Spleen (tissue), 11 donors: ENCODE results near the gene FNBP1L. TPM values are rescaled to one million over a fixed set of nuclear protein-coding genes. Genes with fewer than 3 reads are reported as not detected.

Source experiments
- DNase-seq: peaks from one replicate; pipeline ENCODE4 v3.0.0-alpha.2; 2020
- H3K27ac ChIP-seq, 8 donors: fragments of 200-600 bp; sonication (generic) in 7 of 8; 1 replicate in 4 of 8; 2 replicates in 4 of 8; pipeline versions ENCODE4 v1.5.0 to v1.8.0; 2016 to 2021; ENCODE audit warnings: inconsistent platforms in 4 of 8, mild to moderate bottlenecking in 4 of 8, moderate library complexity in 1 of 8
- H3K27me3 ChIP-seq, 7 donors: fragments of 200-600 bp; sonication (generic) in 6 of 7; replicated peaks in 1 of 7; 1 replicate in 4 of 7; 2 replicates in 3 of 7; pipeline versions ENCODE4 v1.5.0 to v1.8.0; 2016 to 2021; ENCODE audit warnings: inconsistent platforms in 3 of 7, mild to moderate bottlenecking in 1 of 7
- H3K36me3 ChIP-seq, 6 donors: fragments of 200-600 bp; sonication (generic) in 5 of 6; 1 replicate in 4 of 6; 2 replicates in 2 of 6; pipeline versions ENCODE4 v1.5.0 to v1.8.0; 2016 to 2021; ENCODE audit warnings: inconsistent platforms in 2 of 6
- H3K4me1 ChIP-seq, 6 donors: fragments of 200-600 bp; sonication (generic) in 5 of 6; 1 replicate in 3 of 6; 2 replicates in 3 of 6; pipeline versions ENCODE4 v1.5.0 to v1.8.0; 2016 to 2021; ENCODE audit warnings: inconsistent platforms in 3 of 6
- H3K4me3 ChIP-seq, 8 donors: fragments of 200-600 bp; sonication (generic) in 7 of 8; 1 replicate in 4 of 8; 2 replicates in 4 of 8; pipeline versions ENCODE4 v1.5.0 to v1.8.0; 2016 to 2021; ENCODE audit warnings: inconsistent platforms in 4 of 8, mild to moderate bottlenecking in 4 of 8, moderate library complexity in 2 of 8
- H3K9me3 ChIP-seq, 8 donors: fragments of 200-600 bp; sonication (generic) in 7 of 8; 1 replicate in 4 of 8; 2 replicates in 4 of 8; pipeline versions ENCODE4 v1.5.0 to v1.8.0; 2016 to 2021; ENCODE audit warnings: inconsistent platforms in 4 of 8
- POLR2A ChIP-seq, 3 donors: fragments of 450-650 bp; IDR thresholded peaks; one replicate each; pipeline ENCODE4 v1.5.1; 2017; ENCODE audit warnings: antibody characterized with exemption in 3 of 3, mild to moderate bottlenecking in 1 of 3
- POLR2AphosphoS5 ChIP-seq, 3 donors: sonication (generic); formaldehyde crosslinking; IDR thresholded peaks; one replicate each; pipeline ENCODE4 v1.5.1; 2017; ENCODE audit warnings: antibody characterized with exemption in 3 of 3
- WGBS, 5 donors: extraction: QIAGEN DNeasy Blood & Tissue Kit in 3 of 5; methylation state at CpG; one replicate each; pipeline versions ENCODE4 v1.1.5 to v1.1.7; 2013 to 2018; 5-methylcytosine and 5-hydroxymethylcytosine counted together
- intact Hi-C: fragments of 100-400 bp; cut with DNase I; formaldehyde crosslinking; loops from one replicate; pipeline ENCODE4 v1.15.0; 2023; ENCODE audit warnings: low total_unique reads
- polyA plus RNA-seq, 3 donors: library from polyadenylated mRNA; stranded (reverse); fragments of 200-250 nt; gene quantifications; one replicate each; pipeline ENCODE4 v1.2.1, GENCODE V29; 2013
- total RNA-seq, 7 donors: library from RNA; depleted of rRNA in 3 of 7; stranded (reverse); fragments of >200 nt in 3 of 7; fragmentation: NEBNext Ultra II Directional in 4 of 7; extraction: Animal tissue kit (Norgen Biotek cat#: 25700) in 4 of 7; gene quantifications; one replicate each; pipeline versions ENCODE4 v1.1.0 to v1.2.1, GENCODE V29; 2016 to 2021
- TF ChIP-seq, protein P1 (sequence below), 11 experiments: fragments of 200-600 bp in 7 of 11; fragments of 450-650 bp in 4 of 11; sonication (generic) in 4 of 11; IDR thresholded peaks in 8 of 11; conservative IDR thresholded peaks in 3 of 11; 1 replicate in 7 of 11; 2 replicates in 4 of 11; pipeline versions ENCODE4 v1.4.0 to v1.8.0; 2016 to 2021; ENCODE audit warnings: antibody characterized with exemption in 11 of 11, inconsistent platforms in 4 of 11, mild to moderate bottlenecking in 1 of 11
- donor health status: healthy with polysubstance abuse.
- donor health status: DM: no; HTN: no; CAD: no; lungs with moderate emphysema.
- donor health status: DM: no; HTN: no; CAD: no.
- donor health status: Bipolar disorder and iron deficiency.
- donor health status: healthy.
- donor health status: DM: no; HTN: no; CAD: no.
- donor health status: DM: yes; HTN: yes; CAD: no.

Gene FNBP1L
- total and polyA plus RNA-seq, 10 donors, result 1.5 to 10.0 (median 5.5) TPM

DNA sequence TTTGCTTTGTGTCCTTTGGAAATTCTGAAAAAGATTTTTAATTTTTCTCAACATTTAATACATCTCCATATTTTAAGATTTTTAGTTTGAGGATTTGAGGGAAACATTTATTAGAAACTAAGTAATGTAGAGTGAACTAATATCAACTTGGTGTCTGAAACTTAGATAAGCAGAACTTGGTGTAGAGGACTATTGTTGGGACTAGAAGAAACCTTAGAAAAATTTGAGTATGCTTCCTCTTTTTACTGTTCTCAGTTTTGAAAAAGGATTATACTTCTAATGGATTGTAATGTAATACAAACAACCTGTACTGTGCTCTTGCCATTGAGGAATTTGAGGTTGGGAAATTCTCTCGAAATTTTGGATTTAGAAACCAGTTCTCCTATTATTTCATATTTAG, 2.4 kb downstream of the FNBP1L start:
- intact Hi-C loops, result no loop called here
- WGBS, 5 donors, result 29 to 73% (median 44%) methylated on average over 1 of the region's 1 CpG
- no peaks in the 10 kb centered on the region for H3K9me3 ChIP-seq
- TF ChIP-seq POLR2AphosphoS5 (IDR thresholded peaks at IDR 0.05), result no peak
- TF ChIP-seq, protein P1, sequence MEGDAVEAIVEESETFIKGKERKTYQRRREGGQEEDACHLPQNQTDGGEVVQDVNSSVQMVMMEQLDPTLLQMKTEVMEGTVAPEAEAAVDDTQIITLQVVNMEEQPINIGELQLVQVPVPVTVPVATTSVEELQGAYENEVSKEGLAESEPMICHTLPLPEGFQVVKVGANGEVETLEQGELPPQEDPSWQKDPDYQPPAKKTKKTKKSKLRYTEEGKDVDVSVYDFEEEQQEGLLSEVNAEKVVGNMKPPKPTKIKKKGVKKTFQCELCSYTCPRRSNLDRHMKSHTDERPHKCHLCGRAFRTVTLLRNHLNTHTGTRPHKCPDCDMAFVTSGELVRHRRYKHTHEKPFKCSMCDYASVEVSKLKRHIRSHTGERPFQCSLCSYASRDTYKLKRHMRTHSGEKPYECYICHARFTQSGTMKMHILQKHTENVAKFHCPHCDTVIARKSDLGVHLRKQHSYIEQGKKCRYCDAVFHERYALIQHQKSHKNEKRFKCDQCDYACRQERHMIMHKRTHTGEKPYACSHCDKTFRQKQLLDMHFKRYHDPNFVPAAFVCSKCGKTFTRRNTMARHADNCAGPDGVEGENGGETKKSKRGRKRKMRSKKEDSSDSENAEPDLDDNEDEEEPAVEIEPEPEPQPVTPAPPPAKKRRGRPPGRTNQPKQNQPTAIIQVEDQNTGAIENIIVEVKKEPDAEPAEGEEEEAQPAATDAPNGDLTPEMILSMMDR (IDR thresholded peaks at IDR 0.05 in 8 of 11, conservative IDR thresholded peaks at IDR 0.05 in 3 of 11), result no peak
- TF ChIP-seq POLR2A (IDR thresholded peaks at IDR 0.05), result no peak
- no peak overlapping the region for H3K27ac ChIP-seq
- H3K4me1 ChIP-seq, result peaks cover 0 to 41% (median 30%) of the 10 kb centered on the region in 6 donors
- H3K4me3 ChIP-seq, result no peak overlapping the region
- H3K36me3 ChIP-seq, result no peaks in the 10 kb centered on the region
- peaks cover 0 to 78% (median 48%) of the 10 kb centered on the region in 7 donors for H3K27me3 ChIP-seq
- DNase-seq, result no peak

DNA sequence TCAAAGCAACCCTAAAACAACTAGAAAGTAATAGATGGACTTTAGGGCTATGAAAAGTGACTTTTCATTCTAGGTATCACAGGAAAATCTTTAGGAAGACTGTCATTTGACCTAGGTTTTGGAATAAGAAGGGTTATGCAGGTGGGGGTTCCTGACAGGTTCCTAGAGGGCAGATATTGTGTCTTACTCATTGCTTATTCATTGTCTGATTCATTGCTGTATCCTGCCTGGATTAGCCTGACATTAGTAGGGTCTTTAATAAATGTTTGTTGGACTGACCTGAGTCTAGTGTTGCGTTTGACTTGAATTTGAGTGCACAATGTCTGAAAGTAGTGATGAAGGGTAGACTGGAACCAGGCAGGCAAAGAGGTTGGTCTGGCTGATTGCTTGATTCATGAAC, 6.0 kb downstream of the FNBP1L start:
- Histone ChIP-seq H3K4me1 (peaks cover 0 to 19% (median 8%) of the 10 kb centered on the region in 6 donors), H3K9me3 (no peaks in the 10 kb centered on the region), H3K4me3 (no peak overlapping the region), H3K27ac (no peak overlapping the region), H3K36me3 (no peaks in the 10 kb centered on the region), H3K27me3 (peaks cover 0 to 43% (median 27%) of the 10 kb centered on the region in 7 donors)
- 86 to 100% (median 93%) methylated on average over 1 of the region's 1 CpG for WGBS, 5 donors
- intact Hi-C loops, result no loop called here
- TF ChIP-seq POLR2AphosphoS5 (IDR thresholded peaks at IDR 0.05), result no peak
- TF ChIP-seq POLR2A (IDR thresholded peaks at IDR 0.05), result no peak
- TF ChIP-seq, protein P1 (IDR thresholded peaks at IDR 0.05 in 8 of 11, conservative IDR thresholded peaks at IDR 0.05 in 3 of 11), result no peak
- DNase-seq, result no peak

DNA sequence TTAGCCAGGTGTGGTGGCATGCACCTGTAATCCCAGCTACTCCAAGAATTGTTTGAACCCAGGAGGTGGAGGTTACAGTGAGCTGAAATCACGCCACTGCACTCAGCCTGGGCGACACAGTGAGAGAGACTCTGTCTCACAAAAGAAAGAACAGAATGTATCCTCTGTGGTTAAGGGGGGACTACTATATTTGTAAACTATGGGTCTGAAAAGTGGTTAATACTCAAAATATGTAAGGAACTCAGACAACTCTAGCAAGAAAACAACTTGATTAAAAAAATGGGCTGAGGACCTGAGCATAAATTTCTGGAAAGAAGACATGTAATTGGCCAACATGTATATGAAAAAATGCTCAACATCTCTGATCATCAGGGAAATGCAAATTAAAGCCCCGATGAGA, 11.2 kb downstream of the FNBP1L start:
- 83 to 93% (median 89%) methylated on average over 3 of the region's 3 CpGs for WGBS, 5 donors

DNA sequence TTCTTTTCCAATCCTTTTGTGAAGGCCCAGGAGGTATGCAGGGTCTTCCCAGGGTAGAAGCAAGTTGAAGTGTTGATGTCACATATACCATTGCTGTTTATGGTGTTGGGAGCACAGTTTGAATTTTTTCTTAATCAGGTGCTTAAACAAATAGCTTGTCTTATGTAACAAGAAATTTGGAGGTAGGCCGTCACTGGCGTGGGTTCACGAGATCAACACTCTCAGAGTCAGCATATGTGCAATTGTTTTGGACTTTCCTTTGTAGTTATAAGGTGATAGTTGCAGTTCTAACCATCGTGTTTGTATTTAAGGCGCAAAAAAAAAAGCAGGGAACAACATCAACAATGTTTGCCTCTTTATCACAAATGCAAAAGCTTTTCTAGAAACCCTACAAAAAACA, 13.3 kb downstream of the FNBP1L start:
- peaks cover 0 to 17% (median 5%) of the 10 kb centered on the region in 8 donors for H3K9me3 ChIP-seq
- no peak overlapping the region for H3K4me3 ChIP-seq
- H3K36me3 ChIP-seq, result no peaks in the 10 kb centered on the region
- no peak for TF ChIP-seq POLR2AphosphoS5 (IDR thresholded peaks at IDR 0.05)
- TF ChIP-seq POLR2A (IDR thresholded peaks at IDR 0.05), result no peak
- TF ChIP-seq, protein P1 (IDR thresholded peaks at IDR 0.05 in 8 of 11, conservative IDR thresholded peaks at IDR 0.05 in 3 of 11), result no peak
- no peaks in the 10 kb centered on the region for H3K4me1 ChIP-seq
- no peak for DNase-seq
- intact Hi-C loops, result no loop called here
- H3K27me3 ChIP-seq, result no peaks in the 10 kb centered on the region
- no peak overlapping the region for H3K27ac ChIP-seq
- 89 to 98% (median 92%) methylated on average over 5 of the region's 5 CpGs for WGBS, 5 donors

More for the DNA sequence above, 11.2 kb downstream of the FNBP1L start:
- Histone ChIP-seq H3K4me1 (no peaks in the 10 kb centered on the region), H3K9me3 (peaks cover 0 to 4% (median 2%) of the 10 kb centered on the region in 8 donors), H3K27ac (no peak overlapping the region), H3K4me3 (no peak overlapping the region), H3K36me3 (no peaks in the 10 kb centered on the region), H3K27me3 (peaks cover 0 to 5% (median 0%) of the 10 kb centered on the region in 7 donors)
- TF ChIP-seq POLR2A (IDR thresholded peaks at IDR 0.05), result no peak
- TF ChIP-seq POLR2AphosphoS5 (IDR thresholded peaks at IDR 0.05), result no peak
- TF ChIP-seq, protein P1 (IDR thresholded peaks at IDR 0.05 in 8 of 11, conservative IDR thresholded peaks at IDR 0.05 in 3 of 11), result no peak
- intact Hi-C loops, result no loop called here
- no peak for DNase-seq
